Measurements from ENCODE around the gene PODXL2.
"Not testable (repeated sequence)": the region's sequence is repeated elsewhere in the genome, so short reads cannot be mapped to it uniquely, and the experiment has no call there.

Gene PODXL2

DNA sequence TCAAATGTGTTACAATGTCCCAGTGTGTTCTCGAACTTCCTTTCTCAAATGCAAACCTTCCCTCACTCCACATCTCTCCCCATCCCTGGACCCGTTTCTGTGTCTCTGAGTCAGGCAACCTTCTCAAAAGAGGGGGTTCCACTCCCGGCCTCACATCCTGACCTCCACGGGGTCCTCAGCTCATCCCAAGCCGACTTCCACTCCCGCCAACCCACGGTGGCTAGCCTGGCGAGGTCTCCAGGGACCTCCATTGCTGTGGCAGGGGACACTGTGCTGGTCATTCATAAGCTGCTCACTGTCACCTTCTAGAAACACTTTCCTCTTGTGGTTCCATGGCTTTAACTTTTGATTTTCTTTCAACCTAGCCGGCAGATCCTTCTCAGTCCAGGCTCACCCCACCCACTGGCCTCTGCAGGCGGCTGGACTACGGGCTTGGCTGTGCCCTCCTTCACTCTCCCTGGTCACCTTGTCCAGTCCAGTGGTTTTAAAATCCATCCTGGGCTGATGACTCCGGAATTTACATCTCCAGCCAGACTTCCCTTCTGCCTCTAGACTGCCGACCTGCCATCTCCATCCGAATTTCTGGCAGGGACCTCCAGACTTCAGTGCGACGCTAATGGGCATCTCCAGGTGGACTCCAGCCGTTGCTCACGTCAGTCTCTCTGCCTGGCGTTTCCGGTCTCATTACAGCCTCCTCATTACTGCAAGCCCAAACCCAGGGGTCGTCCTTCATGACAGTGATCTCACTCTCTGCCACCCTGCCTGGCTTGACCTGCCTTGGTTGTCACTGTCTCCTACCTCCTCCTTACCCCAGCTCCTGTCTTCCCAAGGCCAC lies 63.7 kb downstream of the PODXL2 start:
- no peak for DNase-seq

DNA sequence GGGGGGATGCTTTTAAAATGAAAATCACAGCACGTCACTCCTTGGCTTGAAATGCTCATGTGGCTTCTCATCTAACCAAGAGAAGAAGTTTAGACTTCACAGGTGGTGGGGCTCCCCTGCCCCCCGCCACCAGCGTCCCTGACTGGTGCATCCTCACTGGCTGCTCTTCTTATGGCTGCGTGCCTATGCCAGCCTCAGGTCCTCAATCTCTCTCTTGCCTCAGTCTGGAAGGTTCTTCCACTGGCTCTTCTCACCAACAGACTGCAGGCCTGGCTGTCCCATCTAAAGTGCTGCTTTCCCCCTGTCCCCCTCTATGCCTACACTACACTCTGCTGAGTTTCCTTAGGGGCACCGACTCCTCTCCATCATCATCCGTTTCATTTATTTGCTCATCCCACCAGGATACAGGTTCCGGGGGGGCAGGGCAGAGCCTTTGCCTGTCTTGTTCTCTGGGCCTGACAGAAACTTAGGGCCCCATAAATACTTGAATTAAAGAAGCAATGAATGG lies 64.4 kb downstream of the PODXL2 start:
- no peak for DNase-seq

DNA sequence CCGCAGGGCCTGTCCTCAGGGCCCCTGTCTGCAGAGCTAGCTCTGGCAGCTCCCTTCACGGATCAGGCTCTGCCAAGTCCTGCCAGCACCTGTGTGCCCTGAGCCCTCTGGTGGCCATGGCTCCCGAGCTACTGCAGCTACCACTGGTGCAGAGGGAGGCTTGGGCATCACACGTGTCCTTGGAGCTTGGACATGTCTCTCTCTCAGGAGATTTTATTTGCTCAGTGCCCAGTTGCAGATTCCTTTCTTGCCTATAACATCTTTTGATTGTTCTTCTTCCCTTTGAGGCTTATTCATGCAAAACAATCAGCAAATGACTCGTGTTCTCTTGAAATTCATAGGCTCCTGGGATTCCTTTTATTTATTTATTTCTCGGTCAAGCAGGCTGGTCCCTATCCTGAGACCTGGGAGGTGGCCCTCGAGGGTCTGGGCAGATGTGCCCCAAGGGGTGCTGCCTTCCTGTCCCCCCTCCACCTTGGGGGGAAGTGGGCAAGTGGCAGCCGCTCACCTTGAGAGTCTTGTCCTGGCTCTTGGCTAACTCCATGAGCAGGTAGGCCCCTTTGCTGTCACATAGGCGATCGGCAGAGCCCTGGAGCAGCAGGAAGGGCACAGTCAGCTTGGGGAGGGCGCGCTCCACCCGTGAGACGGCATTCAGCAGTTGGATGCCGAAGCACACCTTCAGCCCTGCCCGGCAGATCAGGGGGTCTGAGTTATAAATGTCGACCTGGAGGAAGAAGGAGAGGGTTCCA lies 65.7 kb downstream of the PODXL2 start:
- DNase-seq = peak; percentile 59

GRCh38 chr3:127697551-127698240 lies 68.7 kb downstream of the PODXL2 start:
- peak; percentile 71 for DNase-seq

DNA sequence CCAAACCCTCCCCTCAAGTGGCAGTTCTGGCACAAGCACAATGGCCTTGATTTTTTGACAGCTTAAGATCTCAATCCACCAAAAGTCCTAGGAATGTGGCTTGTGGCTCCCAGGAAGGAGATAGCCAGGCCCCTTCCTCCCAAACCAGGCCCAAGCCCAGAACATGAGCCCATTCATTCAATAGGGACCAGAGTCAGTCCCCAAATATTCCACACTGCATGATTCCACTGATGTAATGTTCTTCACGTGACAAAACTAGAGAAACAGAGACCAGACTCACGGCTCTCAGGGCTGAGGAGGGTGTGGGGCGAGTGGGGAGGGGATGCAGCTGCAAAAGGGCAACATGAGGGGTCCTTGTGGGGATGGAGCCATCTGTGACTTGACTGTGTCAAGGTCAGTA lies 69.3 kb downstream of the PODXL2 start:
- DNase-seq = no peak

DNA sequence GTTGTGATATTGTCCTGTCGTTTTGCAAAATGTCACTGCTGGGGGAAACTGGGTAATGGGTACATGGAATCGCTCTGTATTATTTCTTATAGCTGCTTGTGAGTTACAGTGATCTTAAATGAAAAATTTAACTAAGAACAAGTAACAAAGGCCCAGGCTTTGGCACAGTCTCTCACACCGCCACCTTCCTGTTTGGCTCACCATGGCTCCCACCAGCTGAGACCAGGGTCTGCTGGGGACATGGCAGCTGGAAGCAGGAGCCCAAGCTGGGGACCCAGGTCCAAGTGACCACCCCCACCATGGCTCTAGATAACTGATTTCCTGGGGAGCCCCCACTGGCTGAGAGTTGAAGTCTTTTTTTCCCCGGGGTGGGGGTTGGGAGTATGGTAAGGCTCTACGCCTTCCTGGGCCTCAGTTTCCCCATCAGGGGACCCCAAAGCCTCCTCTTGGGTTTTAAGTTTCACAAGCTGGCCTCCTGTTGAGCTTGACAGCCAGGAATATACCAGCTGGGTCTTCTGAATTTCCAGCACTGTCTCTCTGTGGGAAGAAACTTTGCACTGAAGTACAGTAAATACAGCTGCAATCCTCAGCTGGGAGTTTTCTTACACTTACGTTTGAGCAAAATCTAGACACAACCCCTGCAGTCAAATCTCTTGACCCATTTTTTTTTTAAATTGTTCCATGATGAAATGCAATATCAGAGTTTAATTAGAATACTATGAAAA lies 69.9 kb downstream of the PODXL2 start:
- no peak for DNase-seq

DNA sequence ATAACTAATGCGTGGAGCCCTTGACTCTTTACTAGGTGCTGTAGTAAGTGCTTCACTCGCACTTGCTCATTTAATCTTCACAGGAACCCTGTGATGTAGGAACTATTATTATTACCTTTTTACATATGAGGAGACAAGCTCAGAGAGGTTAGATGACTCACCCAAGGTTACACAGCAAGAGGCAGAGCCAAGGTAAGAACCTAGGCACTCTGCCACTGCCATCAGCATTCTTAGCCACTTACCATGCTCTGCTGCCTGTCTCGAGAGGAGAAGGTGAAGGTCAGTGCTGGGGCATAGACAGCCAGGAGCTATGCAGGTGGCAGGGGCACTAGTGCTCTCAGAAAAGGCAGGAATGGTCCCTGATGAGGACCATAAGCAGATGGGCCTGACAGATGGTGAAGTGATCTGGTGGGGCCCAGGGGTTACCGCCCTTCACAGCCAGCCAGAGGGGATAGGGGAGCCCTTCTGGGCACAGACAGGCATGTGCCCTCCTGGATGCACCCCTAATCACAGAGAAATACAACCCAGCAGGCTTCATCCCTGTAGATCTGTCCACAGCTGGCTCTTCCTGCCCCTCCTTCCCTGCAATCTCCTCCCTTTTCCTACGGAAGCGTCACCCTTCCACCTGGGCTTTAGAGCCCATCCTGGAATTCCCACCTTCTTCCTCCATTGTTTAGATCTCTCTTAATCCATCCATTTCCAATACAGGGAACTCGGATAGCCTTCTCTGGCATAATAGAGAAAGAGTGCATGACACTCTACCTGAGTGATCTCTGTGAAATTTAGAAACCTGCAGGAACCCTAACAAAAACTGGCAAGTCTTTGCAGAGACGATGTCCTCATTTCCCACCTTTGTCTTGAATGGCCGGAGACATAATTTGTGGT lies 70.7 kb downstream of the PODXL2 start:
- no peak for DNase-seq

DNA sequence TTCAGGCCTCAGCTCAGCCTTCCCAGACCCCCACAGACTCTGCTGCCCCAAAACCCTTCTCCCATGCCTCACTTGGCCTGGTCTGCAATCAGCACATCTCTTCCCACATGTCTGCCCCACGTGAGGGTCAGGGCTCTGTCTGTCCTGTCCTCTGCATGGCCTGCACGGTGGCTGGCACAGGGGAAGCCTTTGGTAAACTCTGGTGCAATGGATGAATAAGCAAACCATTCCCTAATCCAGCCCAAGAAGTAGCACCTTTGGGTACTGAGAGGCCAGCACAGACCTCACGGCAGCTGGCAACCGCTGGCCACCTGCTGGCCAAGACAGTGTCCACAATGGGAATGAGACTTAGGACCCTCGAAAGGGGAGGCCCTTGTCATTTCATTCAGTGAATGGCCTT lies 71.4 kb downstream of the PODXL2 start:
- no peak for DNase-seq

- no peak for DNase-seq
Observed at GRCh38 chr3:127701280-127701911, 72.4 kb downstream of the PODXL2 start.

DNA sequence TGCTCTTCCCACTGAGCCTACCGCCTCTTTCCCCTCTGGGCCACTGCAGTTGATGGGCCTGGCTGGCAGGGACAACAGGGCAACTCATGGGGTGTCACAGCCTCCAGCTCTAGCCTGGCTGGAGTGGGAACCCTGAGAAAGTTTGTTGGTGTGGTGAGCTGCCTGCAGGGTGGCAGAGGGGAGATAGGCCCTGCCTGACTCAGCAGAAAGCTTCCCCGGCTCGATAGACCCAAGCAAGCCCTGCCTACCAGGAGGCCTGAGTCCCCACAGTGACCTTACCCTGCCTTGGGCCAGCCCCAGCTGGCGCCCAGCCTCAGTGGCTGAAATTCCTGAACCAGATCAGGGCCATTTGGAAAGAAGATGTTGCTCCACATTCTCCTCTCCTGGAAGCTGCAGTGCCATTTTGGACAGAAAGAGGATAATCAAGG lies 73.2 kb downstream of the PODXL2 start:
- no peak for DNase-seq

DNA sequence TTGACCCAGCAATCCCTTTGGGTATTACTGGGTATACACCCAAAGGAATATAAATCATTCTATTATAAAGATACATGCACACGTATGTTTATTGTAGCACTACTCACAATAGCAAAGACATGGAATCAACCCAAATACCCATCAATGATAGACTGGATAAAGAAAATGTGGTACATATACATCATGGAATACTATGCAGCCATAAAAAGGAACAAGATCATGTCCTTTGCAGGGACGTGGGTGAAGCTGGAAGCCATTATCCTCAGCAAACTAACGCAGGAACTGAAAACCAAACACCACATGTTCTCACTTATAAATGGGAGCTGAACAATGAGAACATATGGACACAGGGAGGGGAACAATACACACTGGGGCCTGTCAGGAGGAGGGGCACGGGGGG lies 75.9 kb downstream of the PODXL2 start:
- not testable (repeated sequence) for DNase-seq

- no peak for DNase-seq
Observed at GRCh38 chr3:127706312-127706711, 77.3 kb downstream of the PODXL2 start.

DNA sequence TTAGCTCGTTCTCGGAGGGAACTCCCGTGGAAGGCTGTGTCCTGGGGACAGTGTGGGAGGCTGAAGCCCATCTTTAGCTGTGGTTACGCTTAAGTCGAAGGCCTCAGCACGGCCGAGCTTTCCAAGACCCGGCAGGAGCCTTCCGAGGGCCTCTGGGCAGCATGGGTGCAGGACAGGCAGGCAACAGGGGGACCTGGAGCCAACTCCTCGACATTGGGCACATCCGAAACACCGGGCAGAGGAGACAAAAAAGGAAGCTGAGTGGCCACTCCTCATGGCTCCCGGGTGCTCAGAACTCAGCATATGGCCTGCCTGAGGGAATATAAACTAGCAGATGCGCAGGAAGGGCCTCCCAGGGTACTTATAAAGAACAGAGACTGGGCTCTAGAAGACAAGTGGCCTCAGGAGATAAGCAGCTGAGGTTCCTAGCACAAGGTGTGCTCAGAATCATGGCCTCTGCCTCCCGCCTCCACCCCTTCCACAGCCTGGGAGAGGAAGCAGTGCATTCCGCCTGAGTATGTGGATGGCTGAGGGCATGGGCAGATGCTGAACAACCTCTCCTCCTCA lies 77.9 kb downstream of the PODXL2 start:
- no peak for DNase-seq

DNA sequence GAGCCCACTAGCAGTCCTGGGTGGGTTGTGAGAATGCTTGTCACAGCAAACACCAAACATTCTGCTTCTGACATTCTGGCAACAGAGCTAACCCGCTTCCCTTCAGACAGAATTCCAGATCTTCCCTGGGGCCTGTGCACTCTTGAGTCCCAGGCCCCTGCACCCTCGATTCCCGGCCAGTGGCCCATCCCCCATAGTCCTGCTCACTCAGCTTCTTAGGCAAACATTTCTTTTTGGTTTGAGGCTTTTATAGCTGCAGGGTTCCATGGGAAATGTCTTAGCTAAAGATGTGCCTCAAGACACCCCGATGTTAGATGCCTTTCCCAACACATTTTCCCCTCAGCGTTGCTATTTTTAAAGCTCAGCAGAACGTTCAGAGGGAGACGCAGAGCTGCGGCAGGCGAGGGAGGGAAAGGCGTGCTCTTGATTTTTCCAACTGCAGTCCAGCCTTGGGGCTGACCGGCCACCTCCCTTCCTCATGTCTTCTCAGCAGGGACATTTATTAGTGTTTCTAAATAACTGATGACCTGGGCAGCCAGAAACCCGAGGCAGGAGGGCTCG lies 78.9 kb downstream of the PODXL2 start:
- no peak for DNase-seq

DNA sequence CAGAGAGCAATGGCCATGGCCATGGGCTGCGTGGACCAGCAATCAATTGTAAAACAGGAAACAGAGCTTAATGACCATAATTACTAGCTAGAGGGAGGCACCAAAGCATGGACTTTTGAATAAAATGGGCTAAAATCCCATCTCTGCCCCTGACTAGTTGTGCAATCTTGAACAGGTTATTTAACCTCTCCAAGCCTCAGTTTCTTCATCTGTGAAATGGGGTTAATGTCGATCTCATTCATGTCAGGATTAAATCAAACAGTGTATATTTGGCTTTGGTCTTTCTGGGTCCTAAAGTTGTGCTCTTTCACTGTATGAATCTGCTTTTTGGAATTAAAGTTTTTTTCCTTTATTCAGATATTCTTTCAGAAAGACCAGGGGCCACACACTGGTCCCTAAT lies 79.9 kb downstream of the PODXL2 start:
- no peak for DNase-seq

DNA sequence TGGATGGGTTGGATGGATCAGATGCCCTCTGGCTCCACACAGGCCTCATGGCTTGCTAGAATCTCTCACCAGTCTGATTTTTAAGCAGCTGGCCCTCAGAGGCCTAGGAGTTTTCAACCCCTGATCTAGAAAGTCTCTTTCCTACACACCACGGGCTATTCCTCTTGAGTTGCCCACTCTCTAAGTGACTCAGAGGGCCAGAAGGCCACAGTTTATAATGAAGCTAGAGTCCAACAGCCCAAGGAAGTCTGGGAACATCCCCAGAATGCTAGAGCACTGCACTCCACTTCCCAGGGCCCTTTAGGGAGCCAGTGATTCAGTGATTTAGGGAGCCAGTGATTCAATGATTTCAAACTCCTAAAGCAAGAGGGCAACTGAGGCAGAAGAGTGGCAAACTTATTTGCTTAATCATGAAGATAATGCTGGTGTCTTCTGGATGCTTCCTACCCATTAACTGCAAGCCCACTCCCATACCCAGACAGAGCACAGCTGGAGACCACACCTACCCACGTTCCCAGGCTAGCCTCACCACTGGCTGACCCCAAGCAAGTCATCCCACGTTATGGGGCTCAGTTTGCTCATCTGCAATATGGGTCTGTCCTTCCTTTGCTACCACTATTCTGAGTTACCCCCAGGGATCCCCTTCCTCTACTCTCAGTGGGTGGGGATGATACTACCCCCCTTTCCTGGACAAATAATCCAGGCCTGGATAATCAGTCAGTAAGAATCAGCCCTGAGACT lies 80.5 kb downstream of the PODXL2 start:
- no peak for DNase-seq

DNA sequence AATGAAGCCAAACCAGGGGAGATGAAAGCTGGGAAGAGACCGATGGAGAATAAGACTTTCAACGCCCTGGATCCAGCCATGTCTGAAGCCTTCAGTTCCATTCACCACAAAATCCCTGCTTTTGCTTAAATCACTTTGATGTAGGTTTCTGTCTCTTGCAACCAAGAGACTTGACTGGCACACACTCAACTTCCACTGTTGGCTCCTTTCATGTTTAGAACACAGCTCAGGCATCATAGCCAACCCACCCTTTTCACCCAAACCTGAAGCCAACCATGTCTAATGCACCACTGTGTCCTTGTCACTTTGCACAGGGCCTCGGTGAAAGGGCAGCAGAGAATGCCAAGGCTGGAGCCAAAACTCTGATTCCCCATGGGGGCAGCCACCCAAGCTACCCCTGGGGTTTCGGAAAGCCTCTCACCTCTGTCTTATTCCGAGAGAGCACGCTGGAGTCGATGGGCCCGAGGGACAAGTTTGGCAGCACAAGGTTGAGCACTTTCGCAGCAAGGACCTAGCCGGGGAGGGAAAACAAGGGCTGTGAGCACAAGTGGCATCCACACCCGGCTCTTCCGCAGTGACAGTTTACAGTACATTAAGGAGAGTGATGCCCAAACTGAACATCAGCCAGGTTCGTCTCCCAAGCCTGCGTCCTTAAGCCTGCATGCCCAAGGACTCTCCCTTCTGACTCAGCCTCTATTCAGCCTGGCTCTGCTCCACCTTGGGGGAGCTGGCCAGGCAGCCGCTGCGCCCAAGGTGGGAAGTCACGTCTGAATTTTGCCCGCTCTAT lies 81.4 kb downstream of the PODXL2 start:
- no peak for DNase-seq

DNA sequence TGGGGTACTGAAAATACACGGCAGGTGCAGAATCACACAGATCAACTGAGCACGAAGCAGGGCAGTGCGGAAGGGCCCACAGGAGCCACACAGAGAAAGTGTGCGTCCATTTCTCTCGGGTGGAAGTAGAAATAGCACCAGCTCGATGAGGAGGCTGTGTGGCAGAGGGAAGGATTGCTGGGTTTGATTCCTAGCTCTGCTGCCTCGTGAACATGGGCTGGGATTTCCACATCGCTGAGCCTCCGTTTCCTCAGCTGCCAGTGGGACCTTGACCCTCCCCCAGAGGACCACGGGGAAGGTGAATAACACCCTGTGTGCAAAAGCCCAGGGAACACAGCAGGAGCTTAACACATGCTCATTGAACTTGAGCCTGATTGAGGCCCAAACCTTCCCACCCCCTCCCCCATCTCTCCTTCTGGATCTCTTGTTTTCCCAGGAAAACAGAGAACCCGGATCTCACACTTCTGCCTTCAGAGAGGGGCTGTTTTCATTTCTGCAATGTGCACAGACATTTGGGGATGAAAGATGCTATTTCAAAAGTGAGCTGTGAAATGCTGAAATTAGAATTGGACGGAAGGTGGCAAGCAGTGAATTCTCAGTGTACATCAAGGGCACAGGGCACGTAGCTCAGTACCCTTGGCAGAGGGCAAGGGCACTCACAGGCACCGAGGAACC lies 82.2 kb downstream of the PODXL2 start:
- DNase-seq = no peak

Data from CD4-positive, alpha-beta T cell treated with Interleukin-21 for 1 hour (primary cell).